ENCODE data around the gene ZSCAN31.
"Not testable (repeated sequence)": the region's sequence is repeated elsewhere in the genome, so short reads cannot be mapped to it uniquely, and the experiment has no call there.

The ZSCAN31 gene

DNA sequence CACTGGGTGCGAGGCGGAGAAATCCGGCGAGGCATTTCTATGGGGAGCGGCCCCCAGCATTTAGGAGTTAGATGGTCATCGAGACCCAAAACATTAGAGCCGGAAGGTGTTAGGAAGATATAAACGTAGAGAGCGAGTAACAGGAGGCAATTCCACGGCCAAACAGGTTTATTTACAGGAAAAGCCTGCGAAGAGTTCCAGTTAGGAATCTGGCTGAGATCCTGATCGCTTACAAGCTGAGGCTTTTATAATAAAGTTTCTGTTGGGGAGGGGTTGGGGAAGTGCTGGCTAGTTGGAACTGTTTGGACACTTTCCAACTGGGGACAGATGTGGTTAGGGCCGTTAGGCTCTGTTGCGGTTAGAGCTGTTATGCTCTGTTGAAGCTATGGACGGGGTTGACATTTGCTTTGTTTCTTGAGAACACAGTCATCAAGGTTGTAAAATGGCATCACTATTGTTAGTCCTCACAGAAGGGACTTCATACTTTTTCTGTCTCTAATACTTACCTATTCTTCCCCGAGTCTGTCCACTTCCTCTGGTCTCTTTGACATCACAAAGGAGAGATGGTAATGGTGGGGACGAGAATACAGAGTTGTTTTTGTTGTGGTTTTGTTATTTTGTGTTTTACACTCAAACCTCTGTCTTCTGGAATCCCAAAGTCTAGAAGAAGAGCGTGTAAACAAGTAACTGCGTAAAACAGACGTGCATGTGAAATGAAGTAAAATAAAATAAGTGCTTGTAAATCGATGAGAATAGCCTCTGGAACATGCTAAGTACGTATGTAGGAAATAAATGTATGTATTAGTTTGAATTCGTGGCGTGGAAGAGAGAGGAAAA is 554 bp upstream of the ZSCAN31 start:
- Histone ChIP-seq H3K79me2 (ENCODE audit: control insufficient read depth, insufficient read depth, low read length, unreplicated experiment) (no peaks in the 10 kb centered on the region), H3K27me3 (ENCODE audit: insufficient read depth, low read length) (peaks cover 11% of the 10 kb centered on the region), H3K4me1 (ENCODE audit: control insufficient read depth, insufficient read depth, low read length, unreplicated experiment) (peaks cover 7% of the 10 kb centered on the region), H3K4me3 (ENCODE audit: low read depth, low read length) (peak overlapping the region; percentile 83), H3K36me3 (ENCODE audit: insufficient read depth, low read length) (no peaks in the 10 kb centered on the region), H2AFZ (ENCODE audit: low read length, unreplicated experiment) (peak overlapping the region; percentile 70), H3K27ac (ENCODE audit: low read depth, low read length) (peak overlapping the region; percentile 16; the same call in 1 of the 2 replicates)

DNA sequence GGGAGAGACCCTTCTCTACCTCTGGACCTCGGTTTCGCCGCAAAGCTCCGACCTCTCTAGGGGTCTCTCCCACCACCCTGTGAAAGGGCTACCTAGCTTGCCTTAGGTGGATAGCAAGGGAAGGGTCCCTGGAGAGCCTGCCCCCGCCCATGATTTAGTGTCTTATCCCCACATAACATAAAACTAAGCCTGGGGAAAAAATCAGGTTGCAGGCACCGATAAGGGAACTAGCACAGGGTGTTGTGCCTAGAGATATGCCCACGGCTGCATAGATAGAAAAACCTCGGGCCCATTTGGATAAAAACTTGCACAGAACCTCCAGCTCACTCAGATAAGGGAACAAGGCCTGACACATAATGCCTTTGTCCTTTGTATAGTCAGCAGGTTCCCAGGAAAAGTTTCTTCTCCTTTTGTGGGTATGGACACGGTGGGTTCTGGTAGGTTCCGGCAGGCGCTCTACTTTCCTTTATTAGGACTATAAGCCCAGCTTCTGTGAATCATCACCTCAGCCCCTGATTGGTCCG is 846 bp downstream of the ZSCAN31 start:
- Histone ChIP-seq H3K79me2 (ENCODE audit: control insufficient read depth, insufficient read depth, low read length, unreplicated experiment) (no peaks in the 10 kb centered on the region), H2AFZ (ENCODE audit: low read length, unreplicated experiment) (no peak overlapping the region), H3K4me1 (ENCODE audit: control insufficient read depth, insufficient read depth, low read length, unreplicated experiment) (peaks cover 7% of the 10 kb centered on the region), H3K36me3 (ENCODE audit: insufficient read depth, low read length) (no peaks in the 10 kb centered on the region), H3K4me3 (ENCODE audit: low read depth, low read length) (peak overlapping the region; percentile 83), H3K27me3 (ENCODE audit: insufficient read depth, low read length) (no peaks in the 10 kb centered on the region), H3K27ac (ENCODE audit: low read depth, low read length) (no peak overlapping the region)

DNA sequence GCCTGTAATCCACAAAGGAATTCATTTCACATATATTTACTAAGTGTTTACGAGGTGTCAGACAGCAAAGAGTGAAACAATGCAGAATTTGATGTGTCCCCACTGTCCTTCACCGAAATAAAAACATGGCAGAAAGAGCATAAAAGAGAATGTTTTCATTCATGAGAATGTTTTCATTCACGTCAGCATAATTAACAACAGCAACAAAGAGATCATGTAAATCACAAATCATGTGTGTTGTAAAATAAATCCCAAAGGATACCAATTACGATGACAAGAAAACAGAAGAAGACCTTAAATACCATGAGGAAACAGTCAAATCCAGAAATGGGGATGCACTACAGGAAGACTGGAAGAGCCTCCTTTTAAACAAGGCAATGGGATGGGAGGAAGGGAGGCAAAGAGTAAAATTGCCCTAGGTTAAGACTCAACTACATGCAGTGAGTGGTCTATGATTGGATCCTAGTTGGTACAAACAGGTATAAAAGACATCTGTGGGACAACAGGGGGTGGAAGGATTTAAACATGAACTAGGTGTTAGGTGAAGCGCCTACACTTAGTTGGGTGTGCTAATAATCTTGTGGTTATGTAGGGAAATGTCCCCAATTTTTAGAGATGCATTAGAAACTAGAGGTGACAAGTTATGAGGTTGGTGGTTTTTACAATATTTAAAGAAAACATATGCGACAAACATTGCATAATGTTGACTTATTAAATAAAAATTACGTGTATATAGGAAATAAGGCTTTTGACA is 1.5 kb downstream of the ZSCAN31 start:
- peaks cover 7% of the 10 kb centered on the region for H3K4me1 ChIP-seq (ENCODE audit: control insufficient read depth, insufficient read depth, low read length, unreplicated experiment)
- H3K36me3 ChIP-seq (ENCODE audit: insufficient read depth, low read length) = no peaks in the 10 kb centered on the region
- no peaks in the 10 kb centered on the region for H3K27me3 ChIP-seq (ENCODE audit: insufficient read depth, low read length)
- H3K79me2 ChIP-seq (ENCODE audit: control insufficient read depth, insufficient read depth, low read length, unreplicated experiment) = no peaks in the 10 kb centered on the region
- no peak overlapping the region for H3K27ac ChIP-seq (ENCODE audit: low read depth, low read length)
- no peak overlapping the region for H3K4me3 ChIP-seq (ENCODE audit: low read depth, low read length)
- no peak overlapping the region for H2AFZ ChIP-seq (ENCODE audit: low read length, unreplicated experiment)

DNA sequence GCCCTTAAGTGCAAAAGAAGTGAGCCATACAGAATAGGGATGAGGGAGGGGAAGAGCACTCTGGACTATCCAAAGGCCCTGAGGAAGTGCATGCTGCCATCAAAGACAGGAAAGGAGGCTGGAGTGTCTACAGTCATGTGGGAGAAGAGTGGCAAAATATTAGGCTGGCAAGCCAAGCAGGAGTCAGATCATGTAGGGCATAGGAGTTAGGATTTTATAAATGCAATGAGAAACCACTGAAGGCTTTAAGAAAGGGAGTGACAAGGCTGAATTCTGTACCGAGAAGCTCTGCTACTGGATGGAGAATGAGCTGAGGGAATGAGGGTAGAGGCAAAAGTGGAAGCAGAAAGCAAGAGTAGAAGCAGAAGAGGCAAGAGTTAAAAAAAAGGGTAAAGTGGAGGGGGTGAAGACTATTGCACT is 2.3 kb downstream of the ZSCAN31 start:
- no peaks in the 10 kb centered on the region for H3K36me3 ChIP-seq (ENCODE audit: insufficient read depth, low read length)
- H3K27ac ChIP-seq (ENCODE audit: low read depth, low read length) = no peak overlapping the region
- no peaks in the 10 kb centered on the region for H3K79me2 ChIP-seq (ENCODE audit: control insufficient read depth, insufficient read depth, low read length, unreplicated experiment)
- no peak overlapping the region for H2AFZ ChIP-seq (ENCODE audit: low read length, unreplicated experiment)
- H3K4me1 ChIP-seq (ENCODE audit: control insufficient read depth, insufficient read depth, low read length, unreplicated experiment) = peaks cover 7% of the 10 kb centered on the region
- no peaks in the 10 kb centered on the region for H3K27me3 ChIP-seq (ENCODE audit: insufficient read depth, low read length)
- no peak overlapping the region for H3K4me3 ChIP-seq (ENCODE audit: low read depth, low read length)

DNA sequence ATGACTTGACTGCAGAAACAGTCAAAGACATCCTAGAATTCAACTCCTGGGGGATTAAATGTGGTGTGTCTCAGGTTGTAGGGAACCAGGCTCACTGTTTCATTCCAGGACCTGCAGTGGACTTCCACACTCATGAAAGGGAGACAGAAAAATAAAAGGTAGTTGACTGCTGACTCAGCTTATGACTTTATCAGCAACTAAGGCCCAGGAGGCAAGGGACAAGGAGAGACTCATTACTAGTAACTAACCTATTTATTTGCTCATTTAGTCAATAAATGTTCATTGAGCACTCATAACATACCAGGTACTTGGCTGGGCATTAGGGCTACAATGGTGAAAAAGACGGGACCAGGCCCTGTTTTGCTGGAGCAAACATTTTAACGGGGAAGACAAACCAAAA is 2.9 kb downstream of the ZSCAN31 start:
- Histone ChIP-seq H3K4me1 (ENCODE audit: control insufficient read depth, insufficient read depth, low read length, unreplicated experiment) (peaks cover 7% of the 10 kb centered on the region), H3K4me3 (ENCODE audit: low read depth, low read length) (no peak overlapping the region), H3K27me3 (ENCODE audit: insufficient read depth, low read length) (no peaks in the 10 kb centered on the region), H3K79me2 (ENCODE audit: control insufficient read depth, insufficient read depth, low read length, unreplicated experiment) (no peaks in the 10 kb centered on the region), H2AFZ (ENCODE audit: low read length, unreplicated experiment) (no peak overlapping the region), H3K27ac (ENCODE audit: low read depth, low read length) (no peak overlapping the region), H3K36me3 (ENCODE audit: insufficient read depth, low read length) (no peaks in the 10 kb centered on the region)

DNA sequence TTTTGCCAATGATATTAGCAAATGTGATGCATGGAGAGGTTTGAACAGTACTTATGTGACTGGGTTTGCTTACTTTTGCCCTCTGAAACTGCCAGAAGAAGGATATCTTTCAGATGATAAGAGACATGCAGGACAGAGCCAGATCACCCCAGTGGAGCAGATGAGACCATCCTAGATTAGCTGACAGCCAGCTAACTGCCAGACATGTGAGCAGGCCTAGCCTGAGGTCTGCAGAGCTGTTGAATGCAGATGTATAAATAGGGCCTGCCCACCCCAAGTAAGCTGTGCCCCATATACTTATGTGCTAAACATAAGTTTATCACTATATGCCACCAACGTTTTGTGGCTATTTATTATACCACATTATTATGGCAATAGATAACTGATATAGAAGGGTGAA is 5.9 kb downstream of the ZSCAN31 start:
- H3K4me3 ChIP-seq (ENCODE audit: low read depth, low read length) = no peak overlapping the region
- no peaks in the 10 kb centered on the region for H3K36me3 ChIP-seq (ENCODE audit: insufficient read depth, low read length)
- no peak overlapping the region for H3K27ac ChIP-seq (ENCODE audit: low read depth, low read length)
- H3K4me1 ChIP-seq (ENCODE audit: control insufficient read depth, insufficient read depth, low read length, unreplicated experiment) = no peaks in the 10 kb centered on the region
- no peaks in the 10 kb centered on the region for H3K27me3 ChIP-seq (ENCODE audit: insufficient read depth, low read length)
- no peaks in the 10 kb centered on the region for H3K79me2 ChIP-seq (ENCODE audit: control insufficient read depth, insufficient read depth, low read length, unreplicated experiment)
- no peak overlapping the region for H2AFZ ChIP-seq (ENCODE audit: low read length, unreplicated experiment)

DNA sequence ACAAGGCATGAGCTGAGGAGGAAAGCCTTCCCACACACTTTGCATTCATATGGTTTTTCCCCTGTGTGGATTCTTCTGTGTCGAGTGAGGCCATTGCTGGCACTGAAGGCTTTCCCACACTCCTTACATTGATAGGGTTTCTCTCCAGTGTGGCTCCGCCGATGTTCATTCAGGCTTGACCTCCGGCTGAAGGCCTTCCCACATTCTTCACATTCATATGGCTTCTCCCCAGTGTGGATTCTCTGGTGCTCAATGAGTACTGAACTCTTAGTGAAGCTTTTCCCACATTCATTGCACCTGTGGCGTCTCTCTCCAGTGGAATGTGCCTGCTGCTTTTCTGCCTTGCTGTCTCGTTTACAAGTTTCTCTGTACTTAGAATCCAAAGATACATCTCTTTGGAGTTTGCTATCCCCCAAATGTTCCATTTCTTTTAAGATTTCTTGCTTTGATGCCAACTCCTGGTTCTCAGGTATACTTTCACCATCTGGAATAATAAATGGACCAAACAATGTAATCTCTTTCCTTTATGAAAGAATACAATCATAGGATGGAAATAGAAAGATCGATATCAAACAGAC is 9.5 kb downstream of the ZSCAN31 start:
- Histone ChIP-seq H3K36me3 (ENCODE audit: insufficient read depth, low read length) (no peaks in the 10 kb centered on the region), H3K79me2 (ENCODE audit: control insufficient read depth, insufficient read depth, low read length, unreplicated experiment) (no peaks in the 10 kb centered on the region), H3K27me3 (ENCODE audit: insufficient read depth, low read length) (peaks cover 4% of the 10 kb centered on the region; the same call in 1 of the 2 replicates)

DNA sequence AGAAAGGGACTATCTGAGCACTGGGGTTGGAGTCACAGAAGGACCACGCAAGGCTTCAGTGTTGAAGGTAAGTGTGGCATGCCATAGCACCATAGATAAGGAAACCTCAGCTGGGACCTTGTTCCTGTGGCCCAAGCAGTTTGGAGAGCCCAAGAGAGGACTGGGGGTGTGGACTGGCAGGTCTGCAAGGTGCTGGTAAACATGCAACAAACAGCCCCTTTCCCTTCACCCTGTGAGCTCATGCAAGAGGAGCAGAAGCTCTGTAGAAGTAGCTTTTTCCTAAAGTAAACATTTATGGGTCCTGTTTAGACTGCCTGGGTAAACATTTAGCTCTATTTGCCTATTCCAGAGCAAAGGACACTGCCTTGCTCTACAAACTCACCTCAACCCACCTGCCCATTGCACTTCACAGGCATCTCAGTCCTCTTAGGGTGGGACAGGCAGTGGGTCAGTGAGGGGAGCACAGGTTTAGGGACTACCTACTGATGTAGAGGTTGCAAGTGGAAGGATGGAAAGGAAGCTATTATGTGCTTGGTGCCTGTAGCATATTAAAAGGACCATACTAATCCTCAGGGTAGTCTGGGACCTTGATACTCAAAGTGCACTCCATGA is 12.0 kb downstream of the ZSCAN31 start:
- Histone ChIP-seq H3K4me3 (ENCODE audit: low read depth, low read length) (no peak overlapping the region), H3K27ac (ENCODE audit: low read depth, low read length) (no peak overlapping the region), H3K79me2 (ENCODE audit: control insufficient read depth, insufficient read depth, low read length, unreplicated experiment) (no peaks in the 10 kb centered on the region), H3K36me3 (ENCODE audit: insufficient read depth, low read length) (no peaks in the 10 kb centered on the region), H2AFZ (ENCODE audit: low read length, unreplicated experiment) (no peak overlapping the region), H3K27me3 (ENCODE audit: insufficient read depth, low read length) (peaks cover 7% of the 10 kb centered on the region; the same call in 1 of the 2 replicates), H3K4me1 (ENCODE audit: control insufficient read depth, insufficient read depth, low read length, unreplicated experiment) (no peaks in the 10 kb centered on the region)

More for the DNA sequence above, 9.5 kb downstream of the ZSCAN31 start:
- H3K4me1 ChIP-seq (ENCODE audit: control insufficient read depth, insufficient read depth, low read length, unreplicated experiment) = no peaks in the 10 kb centered on the region
- no peak overlapping the region for H3K27ac ChIP-seq (ENCODE audit: low read depth, low read length)
- H3K4me3 ChIP-seq (ENCODE audit: low read depth, low read length) = no peak overlapping the region
- H2AFZ ChIP-seq (ENCODE audit: low read length, unreplicated experiment) = no peak overlapping the region

DNA sequence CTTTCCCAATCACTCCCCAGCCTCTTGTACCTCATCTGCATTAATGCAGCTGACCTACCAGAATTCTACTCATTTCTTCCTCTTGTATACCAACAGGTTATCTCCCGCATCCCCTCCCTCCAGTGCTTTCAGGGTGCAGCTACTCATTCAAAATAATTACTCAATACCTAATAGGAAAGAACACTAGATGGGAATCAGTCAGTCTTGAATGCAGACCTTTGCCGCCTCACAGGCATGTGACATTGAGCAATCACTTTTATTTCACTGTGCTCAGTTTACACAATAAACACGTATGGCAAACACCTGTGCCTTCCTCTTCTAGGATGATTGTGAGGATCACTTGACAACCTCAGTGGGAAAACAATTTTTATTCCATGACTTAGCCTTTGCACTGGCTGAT is 13.3 kb downstream of the ZSCAN31 start:
- H3K36me3 ChIP-seq (ENCODE audit: insufficient read depth, low read length) = no peaks in the 10 kb centered on the region
- H2AFZ ChIP-seq (ENCODE audit: low read length, unreplicated experiment) = no peak overlapping the region
- no peaks in the 10 kb centered on the region for H3K4me1 ChIP-seq (ENCODE audit: control insufficient read depth, insufficient read depth, low read length, unreplicated experiment)
- no peak overlapping the region for H3K27ac ChIP-seq (ENCODE audit: low read depth, low read length)
- no peaks in the 10 kb centered on the region for H3K79me2 ChIP-seq (ENCODE audit: control insufficient read depth, insufficient read depth, low read length, unreplicated experiment)
- H3K27me3 ChIP-seq (ENCODE audit: insufficient read depth, low read length) = peaks cover 7% of the 10 kb centered on the region; the same call in 1 of the 2 replicates
- H3K4me3 ChIP-seq (ENCODE audit: low read depth, low read length) = no peak overlapping the region

DNA sequence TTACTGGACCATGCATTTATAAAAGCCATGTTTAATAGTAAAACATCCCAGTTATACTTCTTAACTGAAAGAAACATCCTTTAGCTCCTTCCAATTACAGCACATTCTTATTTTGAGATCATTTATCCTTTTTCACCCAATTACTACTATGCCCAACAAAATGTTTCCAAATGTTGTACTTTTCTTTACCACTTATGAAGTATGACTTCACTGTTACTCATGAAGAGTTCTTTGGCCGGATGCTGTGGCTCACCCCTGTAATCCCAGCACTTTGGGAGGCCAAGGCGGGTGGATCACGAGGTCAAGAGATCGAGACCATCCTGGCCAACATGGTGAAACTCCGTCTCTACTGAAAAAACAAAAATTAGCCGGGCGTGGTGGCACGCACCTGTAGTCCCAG is 18.1 kb downstream of the ZSCAN31 start:
- not testable (repeated sequence) for H3K4me3 ChIP-seq (ENCODE audit: low read depth, low read length); H2AFZ ChIP-seq (ENCODE audit: low read length, unreplicated experiment); H3K36me3 ChIP-seq (ENCODE audit: insufficient read depth, low read length)

More for the DNA sequence above, 18.1 kb downstream of the ZSCAN31 start:
- not testable (repeated sequence) for H3K4me1 ChIP-seq (ENCODE audit: control insufficient read depth, insufficient read depth, low read length, unreplicated experiment); H3K27me3 ChIP-seq (ENCODE audit: insufficient read depth, low read length); H3K79me2 ChIP-seq (ENCODE audit: control insufficient read depth, insufficient read depth, low read length, unreplicated experiment); H3K27ac ChIP-seq (ENCODE audit: low read depth, low read length)

Data from ACC112 (cell line).